H9 (cell line): ENCODE measurements around the gene ANKS1B. TPM values are rescaled to one million over a fixed set of nuclear protein-coding genes. Genes with fewer than 3 reads are reported as not detected.

Experiments
- DNase-seq: peaks from one replicate; pipeline ENCODE4 v3.0.0-alpha.2; 2017
- H2AFZ ChIP-seq: one replicate; pipeline ENCODE4 v1.6.1; 2013; ENCODE audit warnings: mild to moderate bottlenecking, low read length, control low read depth, moderate library complexity
- H2AK5ac ChIP-seq: 2 replicates; pipeline ENCODE4 v1.6.1; 2013; ENCODE audit warnings: low read length, control low read depth, mixed read lengths; ENCODE audit not compliant: insufficient read length
- H2BK120ac ChIP-seq: one replicate; pipeline ENCODE4 v1.6.1; 2013; ENCODE audit warnings: low read depth, mild to moderate bottlenecking, low read length, control low read depth, inconsistent platforms; ENCODE audit not compliant: poor library complexity, severe bottlenecking
- H2BK12ac ChIP-seq: 2 replicates; pipeline ENCODE4 v1.6.1; 2013; ENCODE audit warnings: low read length, control low read depth, mixed read lengths, low read depth; ENCODE audit not compliant: insufficient read length
- H2BK15ac ChIP-seq: 2 replicates; pipeline ENCODE4 v1.6.1; 2013; ENCODE audit warnings: low read depth, low read length, control low read depth
- H2BK20ac ChIP-seq: one replicate; pipeline ENCODE4 v1.6.1; 2013; ENCODE audit warnings: low read depth, mild to moderate bottlenecking, low read length, control low read depth, inconsistent platforms; ENCODE audit not compliant: poor library complexity, severe bottlenecking
- H2BK5ac ChIP-seq: 2 replicates; pipeline ENCODE4 v1.6.1; 2013; ENCODE audit warnings: low read length, control low read depth, mixed read lengths; ENCODE audit not compliant: insufficient read length
- H3K14ac ChIP-seq: 2 replicates; pipeline ENCODE4 v1.6.1; 2013; ENCODE audit warnings: low read length, control low read depth; ENCODE audit not compliant: insufficient read depth
- H3K18ac ChIP-seq: 2 replicates; pipeline ENCODE4 v1.6.1; 2013; ENCODE audit warnings: low read depth, mild to moderate bottlenecking, mixed read lengths, low read length, control low read depth; ENCODE audit not compliant: insufficient read length
- H3K23ac ChIP-seq: 2 replicates; pipeline ENCODE4 v1.6.1; 2013; ENCODE audit warnings: low read length, control low read depth, mixed read lengths, low read depth; ENCODE audit not compliant: insufficient read length
- H3K23me2 ChIP-seq: 2 replicates; pipeline ENCODE4 v1.6.1; 2013; ENCODE audit warnings: low read depth, mild to moderate bottlenecking, mixed read lengths, low read length, control low read depth; ENCODE audit not compliant: insufficient read length, poor library complexity, severe bottlenecking
- H3K27ac ChIP-seq: 2 replicates; pipeline ENCODE4 v1.5.1; 2013; ENCODE audit warnings: low read length, control low read depth, mixed read lengths, low read depth; ENCODE audit not compliant: insufficient read length
- H3K27me3 ChIP-seq: 2 replicates; pipeline ENCODE4 v1.6.1; 2013; ENCODE audit warnings: low read length, control low read depth, inconsistent platforms; ENCODE audit not compliant: insufficient read depth
- H3K4ac ChIP-seq: 2 replicates; pipeline ENCODE4 v1.6.1; 2013; ENCODE audit warnings: low read depth, mild to moderate bottlenecking, control low read depth, inconsistent platforms, low read length, moderate library complexity
- H3K4me1 ChIP-seq: 2 replicates; pipeline ENCODE4 v1.6.1; 2013; ENCODE audit warnings: low read length, control low read depth, inconsistent platforms; ENCODE audit not compliant: insufficient read depth
- H3K4me2 ChIP-seq: 2 replicates; pipeline ENCODE4 v1.6.1; 2013; ENCODE audit warnings: low read length, control low read depth, mixed read lengths; ENCODE audit not compliant: insufficient read length, insufficient read depth
- H3K56ac ChIP-seq: 2 replicates; pipeline ENCODE4 v1.6.1; 2013; ENCODE audit warnings: low read depth, mild to moderate bottlenecking, mixed read lengths, low read length, control low read depth; ENCODE audit not compliant: insufficient read length
- H3K79me1 ChIP-seq: 2 replicates; pipeline ENCODE4 v1.6.1; 2013; ENCODE audit warnings: low read depth, mild to moderate bottlenecking, moderate library complexity, low read length, control low read depth, inconsistent platforms; ENCODE audit not compliant: insufficient read depth, poor library complexity, severe bottlenecking
- H3K79me2 ChIP-seq: 2 replicates; pipeline ENCODE4 v1.6.1; 2013; ENCODE audit warnings: low read length, control low read depth, inconsistent platforms; ENCODE audit not compliant: insufficient read depth
- H3K9ac ChIP-seq: 2 replicates; pipeline ENCODE4 v1.6.1; 2013; ENCODE audit warnings: low read length, control low read depth, mixed read lengths; ENCODE audit not compliant: insufficient read length; ENCODE audit errors: extremely low read depth
- H3K9me3 ChIP-seq: one replicate; pipeline ENCODE4 v1.6.1; 2013; ENCODE audit warnings: low read depth, low read length, inconsistent platforms; ENCODE audit not compliant: control insufficient read depth
- H3T11ph ChIP-seq: one replicate; pipeline ENCODE4 v1.6.1; 2013; ENCODE audit warnings: mild to moderate bottlenecking, low read length, control low read depth, inconsistent platforms
- H4K20me1 ChIP-seq: one replicate; pipeline ENCODE4 v1.6.1; 2013; ENCODE audit not compliant: control insufficient read depth, insufficient read length, insufficient read depth
- H4K5ac ChIP-seq: 2 replicates; pipeline ENCODE4 v1.6.1; 2013; ENCODE audit warnings: low read depth, mild to moderate bottlenecking, mixed read lengths, low read length, control low read depth; ENCODE audit not compliant: insufficient read length
- H4K8ac ChIP-seq: replicated peaks from 2 replicates; pipeline ENCODE4 v1.6.1; 2013; ENCODE audit warnings: low read length, control low read depth, mixed read lengths, low read depth; ENCODE audit not compliant: insufficient read length
- H4K91ac ChIP-seq: 2 replicates; pipeline ENCODE4 v1.6.1; 2013; ENCODE audit warnings: low read depth, mild to moderate bottlenecking, moderate library complexity, mixed read lengths, low read length, control low read depth; ENCODE audit not compliant: insufficient read length
- H3K27ac Mint-ChIP-seq, 3 experiments: 2 replicates in 2 of 3; 3 replicates in 1 of 3; pipeline ENCODE4 v1.8.0; 2020 to 2021; ENCODE audit warnings: mixed read lengths in 3 of 3, mild to moderate bottlenecking in 1 of 3, moderate library complexity in 1 of 3
- H3K27me3 Mint-ChIP-seq: 2 replicates; pipeline ENCODE4 v1.8.0; 2021; ENCODE audit warnings: low read depth, mild to moderate bottlenecking, moderate library complexity, mixed read lengths
- H3K36me3 Mint-ChIP-seq, 3 experiments: 2 replicates in 2 of 3; 3 replicates in 1 of 3; pipeline ENCODE4 v1.8.0; 2020 to 2021; ENCODE audit warnings: low read depth in 3 of 3, mixed read lengths in 3 of 3; ENCODE audit not compliant: insufficient read depth in 1 of 3
- H3K4me1 Mint-ChIP-seq, 2 experiments: 2 replicates each; pipeline ENCODE4 v1.8.0; 2020; ENCODE audit warnings: mixed read lengths in 2 of 2
- H3K4me3 Mint-ChIP-seq, 2 experiments: 2 replicates in 1 of 2; 3 replicates in 1 of 2; pipeline ENCODE4 v1.8.0; 2020 to 2021; ENCODE audit warnings: mild to moderate bottlenecking in 2 of 2, mixed read lengths in 2 of 2, moderate library complexity in 1 of 2
- H3K9me3 Mint-ChIP-seq, 2 experiments: 2 replicates in 1 of 2; 3 replicates in 1 of 2; pipeline ENCODE4 v1.8.0; 2020; ENCODE audit warnings: mild to moderate bottlenecking in 2 of 2, mixed read lengths in 2 of 2, moderate library complexity in 1 of 2
- CTCF ChIP-seq: fragments of 200-600 bp; sonication (generic); conservative IDR thresholded peaks from 3 replicates; pipeline ENCODE4 v1.8.0; 2021; ENCODE audit warnings: antibody characterized with exemption, mild to moderate bottlenecking
- WGBS: extraction: QIAGEN DNeasy Blood & Tissue Kit; methylation state at CpG from one replicate; pipeline ENCODE4 v1.1.7; 2013; ENCODE audit warnings: missing lambda C conversion rate, low lambda C conversion rate, mixed read lengths; ENCODE audit not compliant: insufficient read length; ENCODE audit errors: extremely low coverage; 5-methylcytosine and 5-hydroxymethylcytosine counted together
- total RNA-seq: library from RNA; stranded (reverse); gene quantifications from 2 replicates; pipeline ENCODE4 v1.2.1, GENCODE V29; 2021

The ANKS1B gene
- total RNA-seq, 1 experiment from 2014 or later = 4.1 TPM

- no peak for DNase-seq
- no peak overlapping the region for H4K8ac ChIP-seq
- no peak overlapping the region for H2AK5ac ChIP-seq
- Mint-ChIP-seq H3K36me3 (peaks cover 0 to 6% (median 0%) of the 10 kb centered on the region in 3 experiments; a peak in 1 of 7 replicates), H3K27ac (no peak overlapping the region), H3K9me3 (peaks cover 1 to 7% of the 10 kb centered on the region in 2 experiments; a peak in 2 of 5 replicates), H3K27me3 (no peaks in the 10 kb centered on the region), H3K4me3 (no peak overlapping the region), H3K4me1 (peaks cover 0 to 3% of the 10 kb centered on the region in 2 experiments; a peak in 1 of 4 replicates)
- no peak for TF ChIP-seq CTCF
- H3K4me1 ChIP-seq = no peaks in the 10 kb centered on the region
- no peak overlapping the region for H2BK12ac ChIP-seq
- WGBS = no CpG with 5 or more reads among the region's 1 CpG
- no peaks in the 10 kb centered on the region for H3K9me3 ChIP-seq
- H3K56ac ChIP-seq = peak overlapping the region; percentile 45
- H3K14ac ChIP-seq = no peak overlapping the region
- H2BK120ac ChIP-seq = no peak overlapping the region
- no peak overlapping the region for H4K91ac ChIP-seq
- H2BK20ac ChIP-seq = no peak overlapping the region
- H3K18ac ChIP-seq = no peak overlapping the region
- H2AFZ ChIP-seq = no peak overlapping the region
- no peaks in the 10 kb centered on the region for H3K23me2 ChIP-seq
- no peak overlapping the region for H3K23ac ChIP-seq
- H3K4ac ChIP-seq = no peak overlapping the region
- no peaks in the 10 kb centered on the region for H3K27me3 ChIP-seq
- H3K79me1 ChIP-seq = no peaks in the 10 kb centered on the region
- H2BK5ac ChIP-seq = no peak overlapping the region
- H4K20me1 ChIP-seq = no peaks in the 10 kb centered on the region
- no peak overlapping the region for H3K4me2 ChIP-seq
- no peaks in the 10 kb centered on the region for H3K79me2 ChIP-seq
- H4K5ac ChIP-seq = no peak overlapping the region
- H3K27ac ChIP-seq = no peak overlapping the region
- H3T11ph ChIP-seq = no peak overlapping the region
- H2BK15ac ChIP-seq = no peak overlapping the region
- no peak overlapping the region for H3K9ac ChIP-seq
These were observed 498.5 kb downstream of the ANKS1B start for GRCh38 chr12:99486277-99486676.
